ENCODE data around the gene PROM2. TPM values are rescaled to one million over a fixed set of nuclear protein-coding genes. Genes with fewer than 3 reads are reported as not detected.

PROM2 gene
- total and polyA plus RNA-seq, 2 experiments from 2014 or later: 2.1 to 2.2 TPM

DNA sequence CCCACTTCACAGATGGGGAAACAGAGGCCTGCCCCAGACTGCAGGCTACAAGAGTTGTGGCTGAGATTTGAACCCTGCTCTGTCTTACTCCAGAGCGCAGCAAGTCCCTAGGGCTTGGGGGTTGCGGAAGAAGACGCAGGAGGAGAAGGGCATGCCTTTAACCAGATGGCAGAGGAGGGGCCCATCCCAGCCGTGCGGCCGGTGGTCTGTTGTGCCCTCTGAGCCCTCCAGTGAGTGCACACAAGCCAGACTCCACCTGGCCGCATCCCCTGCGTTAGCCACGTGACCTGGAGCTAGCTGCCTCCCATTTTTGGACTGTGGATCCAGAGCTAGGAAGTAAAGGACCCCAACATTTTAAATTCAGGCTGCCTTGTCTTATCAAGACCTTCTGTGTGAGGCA, 25.7 kb downstream of the PROM2 start:
- Histone ChIP-seq H3K4me2 (no peak overlapping the region), H3K79me2 (replicated peaks; ENCODE audit: insufficient read depth) (no peaks in the 10 kb centered on the region), H4K20me1 (replicated peaks; ENCODE audit: insufficient read depth) (no peaks in the 10 kb centered on the region), H3K4me3 (no peak overlapping the region), H3K9me2 (ENCODE audit: insufficient read depth) (no peaks in the 10 kb centered on the region), H3K27ac (ENCODE audit: low read depth) (no peak overlapping the region), H3F3A (replicated peaks; ENCODE audit: low read depth) (no peaks in the 10 kb centered on the region), H3K36me3 (ENCODE audit: insufficient read depth) (no peaks in the 10 kb centered on the region), H2AFZ (no peak overlapping the region), H3K4me1 (ENCODE audit: insufficient read depth) (peaks cover 12% of the 10 kb centered on the region; the same call in 1 of the 2 replicates), H3K27me3 (ENCODE audit: insufficient read depth) (no peaks in the 10 kb centered on the region)
- ATAC-seq (no peak), DNase-seq (ENCODE audit: low spot score) (no peak)
- Mint-ChIP-seq H3K36me3 (ENCODE audit: low read depth) (no peaks in the 10 kb centered on the region), H3K4me3 (no peak overlapping the region), H3K4me1 (peaks cover 21% of the 10 kb centered on the region), H3K27ac (no peak overlapping the region), H3K27me3 (ENCODE audit: insufficient read depth, low read depth, poor library complexity) (peaks cover 12% of the 10 kb centered on the region), H3K9me3 (no peaks in the 10 kb centered on the region)
- TF ChIP-seq EZH2phosphoT487 (IDR thresholded peaks at IDR 0.05; ENCODE audit: unreplicated experiment) (no peak), STAT1 (IDR thresholded peaks at IDR 0.05; ENCODE audit: unreplicated experiment) (no peak), CTCF (conservative IDR thresholded peaks at IDR 0.05; ENCODE audit: low read depth in 2 of 2) (no peak), JUNB (IDR thresholded peaks at IDR 0.05; ENCODE audit: unreplicated experiment) (no peak), ETS1 (IDR thresholded peaks at IDR 0.05) (no peak), ZNF114 (CRISPR knock-in tag; IDR thresholded peaks at IDR 0.05) (no peak), EZH2 (IDR thresholded peaks at IDR 0.05; ENCODE audit: low read depth, unreplicated experiment) (no peak), CREB1 (CRISPR knock-in tag; IDR thresholded peaks at IDR 0.05; ENCODE audit: low read depth) (no peak), ZNF462 (CRISPR knock-in tag; IDR thresholded peaks at IDR 0.05) (no peak), ZNF331 (CRISPR knock-in tag; IDR thresholded peaks at IDR 0.05; ENCODE audit: low read depth) (no peak), POLR2AphosphoS5 (IDR thresholded peaks at IDR 0.05; ENCODE audit: low read depth) (no peak), NANOG (IDR thresholded peaks at IDR 0.05; ENCODE audit: borderline replicate concordance) (no peak)
- TF ChIP-seq, protein P1, sequence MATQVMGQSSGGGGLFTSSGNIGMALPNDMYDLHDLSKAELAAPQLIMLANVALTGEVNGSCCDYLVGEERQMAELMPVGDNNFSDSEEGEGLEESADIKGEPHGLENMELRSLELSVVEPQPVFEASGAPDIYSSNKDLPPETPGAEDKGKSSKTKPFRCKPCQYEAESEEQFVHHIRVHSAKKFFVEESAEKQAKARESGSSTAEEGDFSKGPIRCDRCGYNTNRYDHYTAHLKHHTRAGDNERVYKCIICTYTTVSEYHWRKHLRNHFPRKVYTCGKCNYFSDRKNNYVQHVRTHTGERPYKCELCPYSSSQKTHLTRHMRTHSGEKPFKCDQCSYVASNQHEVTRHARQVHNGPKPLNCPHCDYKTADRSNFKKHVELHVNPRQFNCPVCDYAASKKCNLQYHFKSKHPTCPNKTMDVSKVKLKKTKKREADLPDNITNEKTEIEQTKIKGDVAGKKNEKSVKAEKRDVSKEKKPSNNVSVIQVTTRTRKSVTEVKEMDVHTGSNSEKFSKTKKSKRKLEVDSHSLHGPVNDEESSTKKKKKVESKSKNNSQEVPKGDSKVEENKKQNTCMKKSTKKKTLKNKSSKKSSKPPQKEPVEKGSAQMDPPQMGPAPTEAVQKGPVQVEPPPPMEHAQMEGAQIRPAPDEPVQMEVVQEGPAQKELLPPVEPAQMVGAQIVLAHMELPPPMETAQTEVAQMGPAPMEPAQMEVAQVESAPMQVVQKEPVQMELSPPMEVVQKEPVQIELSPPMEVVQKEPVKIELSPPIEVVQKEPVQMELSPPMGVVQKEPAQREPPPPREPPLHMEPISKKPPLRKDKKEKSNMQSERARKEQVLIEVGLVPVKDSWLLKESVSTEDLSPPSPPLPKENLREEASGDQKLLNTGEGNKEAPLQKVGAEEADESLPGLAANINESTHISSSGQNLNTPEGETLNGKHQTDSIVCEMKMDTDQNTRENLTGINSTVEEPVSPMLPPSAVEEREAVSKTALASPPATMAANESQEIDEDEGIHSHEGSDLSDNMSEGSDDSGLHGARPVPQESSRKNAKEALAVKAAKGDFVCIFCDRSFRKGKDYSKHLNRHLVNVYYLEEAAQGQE (IDR thresholded peaks at IDR 0.05; ENCODE audit: unreplicated experiment): no peak

All from GM23338 (cell line).